Measurements from ENCODE around the gene CELF1.

- TF ChIP-seq POLR2A (IDR thresholded peaks at IDR 0.05; ENCODE audit: insufficient read depth in 1 of 2, low read depth in 2 of 2, low read length in 2 of 2) (peak in 1 of 2 experiments; percentile 9; a peak in 1 of 4 replicates), MBD4 (IDR thresholded peaks at IDR 0.05; ENCODE audit: borderline replicate concordance, low read length) (no peak), TOE1 (CRISPR knock-in tag; IDR thresholded peaks at IDR 0.05) (no peak), EP300 (IDR thresholded peaks at IDR 0.05; ENCODE audit: low read depth in 2 of 2, low read length in 2 of 2) (no peak), EP300 (CRISPR knock-in tag; IDR thresholded peaks at IDR 0.05; ENCODE audit: borderline replicate concordance) (no peak), CREB3 (CRISPR knock-in tag; IDR thresholded peaks at IDR 0.05) (no peak), RBAK (CRISPR knock-in tag; IDR thresholded peaks at IDR 0.05) (no peak), NFATC3 (CRISPR knock-in tag; IDR thresholded peaks at IDR 0.05) (no peak), MED1 (CRISPR knock-in tag; IDR thresholded peaks at IDR 0.05) (no peak), ZNF274 (CRISPR knock-in tag; IDR thresholded peaks at IDR 0.05) (no peak), CTCF (CRISPR knock-in tag; IDR thresholded peaks at IDR 0.05) (no peak)
These were observed 24.6 kb upstream of the CELF1 start for GRCh38 chr11:47577460-47578041.
